H9 (cell line): ENCODE measurements around the gene TWSG1. TPM values are rescaled to one million over a fixed set of nuclear protein-coding genes. Genes with fewer than 3 reads are reported as not detected.

Experiments
- DNase-seq: peaks from one replicate; pipeline ENCODE4 v3.0.0-alpha.2; 2017
- H2AFZ ChIP-seq: one replicate; pipeline ENCODE4 v1.6.1; 2013; ENCODE audit warnings: mild to moderate bottlenecking, low read length, control low read depth, moderate library complexity
- H2AK5ac ChIP-seq: 2 replicates; pipeline ENCODE4 v1.6.1; 2013; ENCODE audit warnings: low read length, control low read depth, mixed read lengths; ENCODE audit not compliant: insufficient read length
- H2BK120ac ChIP-seq: one replicate; pipeline ENCODE4 v1.6.1; 2013; ENCODE audit warnings: low read depth, mild to moderate bottlenecking, low read length, control low read depth, inconsistent platforms; ENCODE audit not compliant: poor library complexity, severe bottlenecking
- H2BK12ac ChIP-seq: 2 replicates; pipeline ENCODE4 v1.6.1; 2013; ENCODE audit warnings: low read length, control low read depth, mixed read lengths, low read depth; ENCODE audit not compliant: insufficient read length
- H2BK15ac ChIP-seq: 2 replicates; pipeline ENCODE4 v1.6.1; 2013; ENCODE audit warnings: low read depth, low read length, control low read depth
- H2BK20ac ChIP-seq: one replicate; pipeline ENCODE4 v1.6.1; 2013; ENCODE audit warnings: low read depth, mild to moderate bottlenecking, low read length, control low read depth, inconsistent platforms; ENCODE audit not compliant: poor library complexity, severe bottlenecking
- H2BK5ac ChIP-seq: 2 replicates; pipeline ENCODE4 v1.6.1; 2013; ENCODE audit warnings: low read length, control low read depth, mixed read lengths; ENCODE audit not compliant: insufficient read length
- H3K14ac ChIP-seq: 2 replicates; pipeline ENCODE4 v1.6.1; 2013; ENCODE audit warnings: low read length, control low read depth; ENCODE audit not compliant: insufficient read depth
- H3K18ac ChIP-seq: 2 replicates; pipeline ENCODE4 v1.6.1; 2013; ENCODE audit warnings: low read depth, mild to moderate bottlenecking, mixed read lengths, low read length, control low read depth; ENCODE audit not compliant: insufficient read length
- H3K23ac ChIP-seq: 2 replicates; pipeline ENCODE4 v1.6.1; 2013; ENCODE audit warnings: low read length, control low read depth, mixed read lengths, low read depth; ENCODE audit not compliant: insufficient read length
- H3K23me2 ChIP-seq: 2 replicates; pipeline ENCODE4 v1.6.1; 2013; ENCODE audit warnings: low read depth, mild to moderate bottlenecking, mixed read lengths, low read length, control low read depth; ENCODE audit not compliant: insufficient read length, poor library complexity, severe bottlenecking
- H3K27ac ChIP-seq: 2 replicates; pipeline ENCODE4 v1.5.1; 2013; ENCODE audit warnings: low read length, control low read depth, mixed read lengths, low read depth; ENCODE audit not compliant: insufficient read length
- H3K27me3 ChIP-seq: 2 replicates; pipeline ENCODE4 v1.6.1; 2013; ENCODE audit warnings: low read length, control low read depth, inconsistent platforms; ENCODE audit not compliant: insufficient read depth
- H3K4ac ChIP-seq: 2 replicates; pipeline ENCODE4 v1.6.1; 2013; ENCODE audit warnings: low read depth, mild to moderate bottlenecking, control low read depth, inconsistent platforms, low read length, moderate library complexity
- H3K4me1 ChIP-seq: 2 replicates; pipeline ENCODE4 v1.6.1; 2013; ENCODE audit warnings: low read length, control low read depth, inconsistent platforms; ENCODE audit not compliant: insufficient read depth
- H3K4me2 ChIP-seq: 2 replicates; pipeline ENCODE4 v1.6.1; 2013; ENCODE audit warnings: low read length, control low read depth, mixed read lengths; ENCODE audit not compliant: insufficient read length, insufficient read depth
- H3K56ac ChIP-seq: 2 replicates; pipeline ENCODE4 v1.6.1; 2013; ENCODE audit warnings: low read depth, mild to moderate bottlenecking, mixed read lengths, low read length, control low read depth; ENCODE audit not compliant: insufficient read length
- H3K79me1 ChIP-seq: 2 replicates; pipeline ENCODE4 v1.6.1; 2013; ENCODE audit warnings: low read depth, mild to moderate bottlenecking, moderate library complexity, low read length, control low read depth, inconsistent platforms; ENCODE audit not compliant: insufficient read depth, poor library complexity, severe bottlenecking
- H3K79me2 ChIP-seq: 2 replicates; pipeline ENCODE4 v1.6.1; 2013; ENCODE audit warnings: low read length, control low read depth, inconsistent platforms; ENCODE audit not compliant: insufficient read depth
- H3K9ac ChIP-seq: 2 replicates; pipeline ENCODE4 v1.6.1; 2013; ENCODE audit warnings: low read length, control low read depth, mixed read lengths; ENCODE audit not compliant: insufficient read length; ENCODE audit errors: extremely low read depth
- H3K9me3 ChIP-seq: one replicate; pipeline ENCODE4 v1.6.1; 2013; ENCODE audit warnings: low read depth, low read length, inconsistent platforms; ENCODE audit not compliant: control insufficient read depth
- H3T11ph ChIP-seq: one replicate; pipeline ENCODE4 v1.6.1; 2013; ENCODE audit warnings: mild to moderate bottlenecking, low read length, control low read depth, inconsistent platforms
- H4K20me1 ChIP-seq: one replicate; pipeline ENCODE4 v1.6.1; 2013; ENCODE audit not compliant: control insufficient read depth, insufficient read length, insufficient read depth
- H4K5ac ChIP-seq: 2 replicates; pipeline ENCODE4 v1.6.1; 2013; ENCODE audit warnings: low read depth, mild to moderate bottlenecking, mixed read lengths, low read length, control low read depth; ENCODE audit not compliant: insufficient read length
- H4K8ac ChIP-seq: replicated peaks from 2 replicates; pipeline ENCODE4 v1.6.1; 2013; ENCODE audit warnings: low read length, control low read depth, mixed read lengths, low read depth; ENCODE audit not compliant: insufficient read length
- H4K91ac ChIP-seq: 2 replicates; pipeline ENCODE4 v1.6.1; 2013; ENCODE audit warnings: low read depth, mild to moderate bottlenecking, moderate library complexity, mixed read lengths, low read length, control low read depth; ENCODE audit not compliant: insufficient read length
- H3K27ac Mint-ChIP-seq, 3 experiments: 2 replicates in 2 of 3; 3 replicates in 1 of 3; pipeline ENCODE4 v1.8.0; 2020 to 2021; ENCODE audit warnings: mixed read lengths in 3 of 3, mild to moderate bottlenecking in 1 of 3, moderate library complexity in 1 of 3
- H3K27me3 Mint-ChIP-seq: 2 replicates; pipeline ENCODE4 v1.8.0; 2021; ENCODE audit warnings: low read depth, mild to moderate bottlenecking, moderate library complexity, mixed read lengths
- H3K36me3 Mint-ChIP-seq, 3 experiments: 2 replicates in 2 of 3; 3 replicates in 1 of 3; pipeline ENCODE4 v1.8.0; 2020 to 2021; ENCODE audit warnings: low read depth in 3 of 3, mixed read lengths in 3 of 3; ENCODE audit not compliant: insufficient read depth in 1 of 3
- H3K4me1 Mint-ChIP-seq, 2 experiments: 2 replicates each; pipeline ENCODE4 v1.8.0; 2020; ENCODE audit warnings: mixed read lengths in 2 of 2
- H3K4me3 Mint-ChIP-seq, 2 experiments: 2 replicates in 1 of 2; 3 replicates in 1 of 2; pipeline ENCODE4 v1.8.0; 2020 to 2021; ENCODE audit warnings: mild to moderate bottlenecking in 2 of 2, mixed read lengths in 2 of 2, moderate library complexity in 1 of 2
- H3K9me3 Mint-ChIP-seq, 2 experiments: 2 replicates in 1 of 2; 3 replicates in 1 of 2; pipeline ENCODE4 v1.8.0; 2020; ENCODE audit warnings: mild to moderate bottlenecking in 2 of 2, mixed read lengths in 2 of 2, moderate library complexity in 1 of 2
- CTCF ChIP-seq: fragments of 200-600 bp; sonication (generic); conservative IDR thresholded peaks from 3 replicates; pipeline ENCODE4 v1.8.0; 2021; ENCODE audit warnings: antibody characterized with exemption, mild to moderate bottlenecking
- WGBS: extraction: QIAGEN DNeasy Blood & Tissue Kit; methylation state at CpG from one replicate; pipeline ENCODE4 v1.1.7; 2013; ENCODE audit warnings: missing lambda C conversion rate, low lambda C conversion rate, mixed read lengths; ENCODE audit not compliant: insufficient read length; ENCODE audit errors: extremely low coverage; 5-methylcytosine and 5-hydroxymethylcytosine counted together
- total RNA-seq: library from RNA; stranded (reverse); gene quantifications from 2 replicates; pipeline ENCODE4 v1.2.1, GENCODE V29; 2021

TWSG1 gene
- total RNA-seq, 1 experiment from 2014 or later: 25.7 TPM

DNA sequence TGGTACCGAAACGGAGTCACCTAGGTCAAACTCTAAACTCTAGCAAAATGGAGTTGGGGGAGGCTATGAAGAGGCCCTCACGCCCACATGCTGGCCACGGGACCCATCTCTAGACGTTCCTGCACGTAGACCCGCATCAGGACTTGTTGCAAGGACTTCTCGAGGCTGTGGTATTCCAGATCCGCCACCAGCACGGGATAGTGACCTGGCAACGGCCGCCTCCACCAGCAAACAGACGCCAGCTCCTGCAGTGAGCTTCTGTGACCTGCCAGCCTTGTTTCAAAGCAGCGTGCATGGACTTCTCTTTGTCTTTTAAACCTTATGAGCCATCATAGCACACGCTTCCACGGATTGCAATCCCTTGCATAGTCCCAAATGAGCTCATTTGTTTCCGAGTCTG, 100.5 kb downstream of the TWSG1 start:
- Histone ChIP-seq H3K4me1 (peaks cover 3% of the 10 kb centered on the region; the same call in 1 of the 2 replicates), H2BK5ac (no peak overlapping the region), H3T11ph (no peak overlapping the region), H4K8ac (no peak overlapping the region), H3K27me3 (no peaks in the 10 kb centered on the region), H3K27ac (no peak overlapping the region), H3K9ac (no peak overlapping the region), H3K79me1 (no peaks in the 10 kb centered on the region), H3K23ac (no peak overlapping the region), H4K5ac (no peak overlapping the region), H2AK5ac (no peak overlapping the region), H4K91ac (no peak overlapping the region), H3K4me2 (no peak overlapping the region), H2BK20ac (no peak overlapping the region), H3K79me2 (no peaks in the 10 kb centered on the region), H2BK12ac (no peak overlapping the region), H3K4ac (no peak overlapping the region), H3K56ac (no peak overlapping the region), H4K20me1 (no peaks in the 10 kb centered on the region), H3K18ac (no peak overlapping the region), H3K23me2 (no peaks in the 10 kb centered on the region), H2AFZ (no peak overlapping the region), H3K14ac (no peak overlapping the region; the same call in 1 of the 2 replicates), H2BK120ac (no peak overlapping the region), H3K9me3 (no peaks in the 10 kb centered on the region), H2BK15ac (no peak overlapping the region)
- peaks cover 1 to 15% (median 3%) of the 10 kb centered on the region in 3 experiments; a peak in 4 of 7 replicates for H3K36me3 Mint-ChIP-seq
- peaks cover 10 to 11% of the 10 kb centered on the region in 2 experiments; a peak in 2 of 5 replicates for H3K9me3 Mint-ChIP-seq
- no peak for TF ChIP-seq CTCF
- no peak overlapping the region for H3K4me3 Mint-ChIP-seq
- H3K27ac Mint-ChIP-seq: peak overlapping the region in 2 of 3 experiments; percentile 34 to 72; a peak in 1 of 7 replicates
- WGBS: no CpG with 5 or more reads among the region's 17 CpGs
- H3K4me1 Mint-ChIP-seq: peaks cover 22 to 29% of the 10 kb centered on the region in 2 experiments
- DNase-seq: no peak
- peaks cover 2% of the 10 kb centered on the region; the same call in 1 of the 2 replicates for H3K27me3 Mint-ChIP-seq
